ENCODE results near the gene ZCCHC4.
A peak's percentile ranks its signal among the peaks of the same experiment; 100 is the strongest.

The ZCCHC4 gene

GRCh38 chr4:25306518-25307057 lies 6.0 kb upstream of the ZCCHC4 start:
- in situ Hi-C loops (cut with MboI; ENCODE audit: low pct_unique_long_range_greater_than_20kb, low sequenced_read_pairs, unreplicated experiment): no loop called here

GRCh38 chr4:25307596-25307995 lies 5.0 kb upstream of the ZCCHC4 start:
- in situ Hi-C loops (cut with MboI; ENCODE audit: low pct_unique_long_range_greater_than_20kb, low sequenced_read_pairs, unreplicated experiment): no loop called here
- no peak for DNase-seq (ENCODE audit: low spot score)
- no peak for TF ChIP-seq CTCF (IDR thresholded peaks at IDR 0.05; ENCODE audit: extremely low read depth, insufficient read depth, missing control alignments)

More at GRCh38 chr4:25306518-25307057, 6.0 kb upstream of the ZCCHC4 start:
- no peak for DNase-seq (ENCODE audit: low spot score)
- TF ChIP-seq CTCF (IDR thresholded peaks at IDR 0.05; ENCODE audit: extremely low read depth, insufficient read depth, missing control alignments): no peak

GRCh38 chr4:25308306-25308705 lies 4.3 kb upstream of the ZCCHC4 start:
- TF ChIP-seq CTCF (IDR thresholded peaks at IDR 0.05; ENCODE audit: extremely low read depth, insufficient read depth, missing control alignments): no peak
- in situ Hi-C loops (cut with MboI; ENCODE audit: low pct_unique_long_range_greater_than_20kb, low sequenced_read_pairs, unreplicated experiment): no loop called here
- no peak for DNase-seq (ENCODE audit: low spot score)

GRCh38 chr4:25308761-25309160 lies 3.8 kb upstream of the ZCCHC4 start:
- no peak for DNase-seq (ENCODE audit: low spot score)
- in situ Hi-C loops (cut with MboI; ENCODE audit: low pct_unique_long_range_greater_than_20kb, low sequenced_read_pairs, unreplicated experiment): no loop called here
- TF ChIP-seq CTCF (IDR thresholded peaks at IDR 0.05; ENCODE audit: extremely low read depth, insufficient read depth, missing control alignments): no peak

GRCh38 chr4:25310066-25310802 lies 2.3 kb upstream of the ZCCHC4 start:
- in situ Hi-C loops (cut with MboI; ENCODE audit: low pct_unique_long_range_greater_than_20kb, low sequenced_read_pairs, unreplicated experiment): loop anchor here (10.0 kb wide), 1 partner anchor 135 kb away; no protein-coding TSS in a partner anchor
- DNase-seq (ENCODE audit: low spot score): peak; percentile 31
- TF ChIP-seq CTCF (IDR thresholded peaks at IDR 0.05; ENCODE audit: extremely low read depth, insufficient read depth, missing control alignments): no peak

GRCh38 chr4:25310803-25311166 lies 1.8 kb upstream of the ZCCHC4 start:
- no peak for TF ChIP-seq CTCF (IDR thresholded peaks at IDR 0.05; ENCODE audit: extremely low read depth, insufficient read depth, missing control alignments)
- in situ Hi-C loops (cut with MboI; ENCODE audit: low pct_unique_long_range_greater_than_20kb, low sequenced_read_pairs, unreplicated experiment): loop anchor here (10.0 kb wide), 1 partner anchor 136 kb away; no protein-coding TSS in a partner anchor
- no peak for DNase-seq (ENCODE audit: low spot score)

Data from GM13977 (cell line).